ENCODE results near the gene SSR1. TPM values are rescaled to one million over a fixed set of nuclear protein-coding genes. Genes with fewer than 3 reads are reported as not detected.

Gene SSR1
- total and polyA plus RNA-seq, 9 of the 15 experiments (the other 6 are each of a cell fraction or from before 2014, with no cell fraction given): 87.7 to 220 (median 144) TPM

DNA sequence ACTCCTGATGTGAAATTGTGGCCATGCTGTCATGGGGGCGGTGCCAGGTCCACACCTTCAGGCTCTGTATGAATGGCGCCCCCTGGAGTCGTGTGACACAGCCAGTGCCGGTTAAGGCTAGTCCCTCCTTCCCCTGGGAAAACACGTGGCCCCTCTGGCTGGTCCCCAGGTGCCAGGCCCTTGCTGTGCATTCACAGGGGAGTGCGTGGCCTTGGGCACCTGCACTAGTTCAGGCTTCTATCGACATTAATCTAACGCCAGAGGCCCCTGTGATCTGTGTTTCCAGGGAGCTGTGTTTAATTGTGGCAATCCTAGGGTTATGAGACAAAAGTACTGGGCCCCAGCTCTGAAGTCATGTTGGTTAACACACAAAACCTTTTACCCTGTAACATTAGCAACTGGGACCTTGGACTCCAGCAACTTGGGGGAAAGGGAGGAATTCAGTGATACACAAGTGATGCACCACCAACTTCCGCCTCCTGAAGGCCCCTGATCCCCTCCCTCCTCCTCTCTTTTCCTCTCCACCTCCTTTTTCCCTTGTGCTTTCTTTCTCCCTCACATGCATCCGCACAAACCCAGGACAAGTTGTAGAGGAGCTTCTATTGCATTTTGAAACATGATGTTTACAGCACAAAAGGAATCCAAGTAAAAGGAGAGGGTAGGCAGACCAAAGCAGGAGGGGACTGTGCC lies 74.0 kb downstream of the SSR1 start (continued):
- no peak for TF ChIP-seq GMEB1 (CRISPR knock-in tag; IDR thresholded peaks at IDR 0.05)
- TF ChIP-seq, protein P1, sequence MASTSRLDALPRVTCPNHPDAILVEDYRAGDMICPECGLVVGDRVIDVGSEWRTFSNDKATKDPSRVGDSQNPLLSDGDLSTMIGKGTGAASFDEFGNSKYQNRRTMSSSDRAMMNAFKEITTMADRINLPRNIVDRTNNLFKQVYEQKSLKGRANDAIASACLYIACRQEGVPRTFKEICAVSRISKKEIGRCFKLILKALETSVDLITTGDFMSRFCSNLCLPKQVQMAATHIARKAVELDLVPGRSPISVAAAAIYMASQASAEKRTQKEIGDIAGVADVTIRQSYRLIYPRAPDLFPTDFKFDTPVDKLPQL (IDR thresholded peaks at IDR 0.05; ENCODE audit: extremely low read depth, insufficient read length): no peak
- no peak for TF ChIP-seq NFATC3 (IDR thresholded peaks at IDR 0.05)
- no peak for TF ChIP-seq MTF1 (CRISPR knock-in tag; IDR thresholded peaks at IDR 0.05; ENCODE audit: borderline replicate concordance)
- TF ChIP-seq ZFP91 (CRISPR knock-in tag; IDR thresholded peaks at IDR 0.05): no peak
- no peak for TF ChIP-seq COPS2 (conservative IDR thresholded peaks at IDR 0.05)
- TF ChIP-seq CHD4 (IDR thresholded peaks at IDR 0.05; ENCODE audit: insufficient read depth, insufficient replicate concordance, low read depth, low read length, poor library complexity, severe bottlenecking): no peak
- TF ChIP-seq RFX5 (IDR thresholded peaks at IDR 0.05; ENCODE audit: low read depth, low read length): no peak
- TF ChIP-seq HMG20A (CRISPR knock-in tag; conservative IDR thresholded peaks at IDR 0.05): no peak
- TF ChIP-seq SRSF7 (optimal IDR thresholded peaks at IDR 0.05; ENCODE audit: low read depth, low read length): no peak
- no peak for TF ChIP-seq ZBTB26 (CRISPR knock-in tag; IDR thresholded peaks at IDR 0.05)
- no peak for TF ChIP-seq RBFOX2 (IDR thresholded peaks at IDR 0.05; ENCODE audit: low read depth, low read length)
- no peak for TF ChIP-seq SRSF3 (IDR thresholded peaks at IDR 0.05; ENCODE audit: insufficient read depth, low read length)
- TF ChIP-seq SMAD2 (IDR thresholded peaks at IDR 0.05; ENCODE audit: low read depth, low read length): no peak
- TF ChIP-seq, protein P2, sequence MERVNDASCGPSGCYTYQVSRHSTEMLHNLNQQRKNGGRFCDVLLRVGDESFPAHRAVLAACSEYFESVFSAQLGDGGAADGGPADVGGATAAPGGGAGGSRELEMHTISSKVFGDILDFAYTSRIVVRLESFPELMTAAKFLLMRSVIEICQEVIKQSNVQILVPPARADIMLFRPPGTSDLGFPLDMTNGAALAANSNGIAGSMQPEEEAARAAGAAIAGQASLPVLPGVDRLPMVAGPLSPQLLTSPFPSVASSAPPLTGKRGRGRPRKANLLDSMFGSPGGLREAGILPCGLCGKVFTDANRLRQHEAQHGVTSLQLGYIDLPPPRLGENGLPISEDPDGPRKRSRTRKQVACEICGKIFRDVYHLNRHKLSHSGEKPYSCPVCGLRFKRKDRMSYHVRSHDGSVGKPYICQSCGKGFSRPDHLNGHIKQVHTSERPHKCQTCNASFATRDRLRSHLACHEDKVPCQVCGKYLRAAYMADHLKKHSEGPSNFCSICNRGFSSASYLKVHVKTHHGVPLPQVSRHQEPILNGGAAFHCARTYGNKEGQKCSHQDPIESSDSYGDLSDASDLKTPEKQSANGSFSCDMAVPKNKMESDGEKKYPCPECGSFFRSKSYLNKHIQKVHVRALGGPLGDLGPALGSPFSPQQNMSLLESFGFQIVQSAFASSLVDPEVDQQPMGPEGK (CRISPR knock-in tag; IDR thresholded peaks at IDR 0.05; ENCODE audit: borderline replicate concordance): no peak
- no peak for TF ChIP-seq POLR2B (IDR thresholded peaks at IDR 0.05; ENCODE audit: low read depth, partially characterized antibody)
